HG03354 (cell line): Measurements from ENCODE around the gene NDUFV1.
"Not testable (repeated sequence)": the region's sequence is repeated elsewhere in the genome, so short reads cannot be mapped to it uniquely, and the experiment has no call there.

Experiments used
- ATAC-seq: cut with Tn5 transposase; IDR thresholded peaks from one replicate; pipeline ENCODE4 v1.9.1; 2021; ENCODE audit warnings: mild to moderate bottlenecking; ENCODE audit not compliant: unreplicated experiment, poor library complexity, severe bottlenecking

NDUFV1 gene

GRCh38 chr11:67608486-67608885, 1.8 kb downstream of the NDUFV1 start:
- ATAC-seq = no peak

- ATAC-seq = no peak
Measured at GRCh38 chr11:67609316-67609715, 2.6 kb downstream of the NDUFV1 start.

GRCh38 chr11:67610302-67610868, 3.6 kb downstream of the NDUFV1 start:
- no peak for ATAC-seq

- no peak for ATAC-seq
Measured at GRCh38 chr11:67611165-67611564, 4.4 kb downstream of the NDUFV1 start.

GRCh38 chr11:67611704-67612587, 5.2 kb downstream of the NDUFV1 start:
- no peak for ATAC-seq

- ATAC-seq = no peak
Measured at GRCh38 chr11:67612751-67613150, 6.0 kb downstream of the NDUFV1 start.

- ATAC-seq = no peak
Measured at GRCh38 chr11:67613313-67613959, 6.7 kb downstream of the NDUFV1 start.

- ATAC-seq = peak; percentile 83
Measured at GRCh38 chr11:67613960-67614715, 7.4 kb downstream of the NDUFV1 start.

GRCh38 chr11:67614730-67615714, 8.3 kb downstream of the NDUFV1 start:
- no peak for ATAC-seq

- no peak for ATAC-seq
Measured at GRCh38 chr11:67615728-67616430, 9.1 kb downstream of the NDUFV1 start.

- no peak for ATAC-seq
Measured at GRCh38 chr11:67616431-67617242, 9.9 kb downstream of the NDUFV1 start.

GRCh38 chr11:67617243-67617953, 10.7 kb downstream of the NDUFV1 start:
- no peak for ATAC-seq

GRCh38 chr11:67618901-67619659, 12.3 kb downstream of the NDUFV1 start:
- ATAC-seq = not testable (repeated sequence)

- ATAC-seq = not testable (repeated sequence)
Measured at GRCh38 chr11:67619683-67620618, 13.2 kb downstream of the NDUFV1 start.

GRCh38 chr11:67620621-67621020, 13.9 kb downstream of the NDUFV1 start:
- not testable (repeated sequence) for ATAC-seq
